Measurements from ENCODE around the gene RAB28. TPM values are rescaled to one million over a fixed set of nuclear protein-coding genes. Genes with fewer than 3 reads are reported as not detected.

The RAB28 gene
- total and polyA plus RNA-seq, 7 donors: 5.1 to 9.0 (median 6.3) TPM

DNA sequence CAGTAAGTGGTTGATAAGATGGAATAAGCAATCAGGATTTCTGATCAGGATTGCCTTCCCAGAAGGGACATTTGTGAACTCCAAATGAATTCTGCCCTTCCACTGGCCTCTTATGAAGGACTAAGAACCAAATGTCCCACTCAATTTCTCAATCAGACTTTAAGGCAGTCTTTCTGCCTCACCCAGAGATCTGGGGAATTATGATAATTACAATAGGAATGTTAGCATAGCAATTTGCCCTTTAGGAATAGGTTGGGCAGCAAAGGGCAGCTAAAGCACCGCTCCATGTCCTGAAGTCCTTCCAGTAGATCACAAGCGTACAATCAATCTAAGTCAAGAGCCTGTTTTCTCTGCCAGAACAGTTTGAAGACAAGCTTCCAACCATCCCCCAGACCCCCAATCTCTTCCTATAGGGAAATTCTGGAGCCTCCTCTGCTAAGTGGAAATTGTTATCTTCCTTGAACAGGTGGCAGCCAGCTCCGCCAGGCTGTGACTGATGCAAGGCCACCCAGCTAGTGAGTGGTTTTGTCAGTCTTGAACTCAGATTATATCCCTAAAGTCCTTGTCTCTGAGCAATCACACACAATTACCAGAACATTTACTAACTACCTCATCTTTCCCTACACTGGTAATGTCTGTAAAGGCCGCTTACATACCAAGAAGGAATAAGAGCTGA lies 41.6 kb upstream of the RAB28 start:
- Histone ChIP-seq H3K27ac (no peak overlapping the region), H3K4me1 (no peaks in the 10 kb centered on the region), H3K27me3 (ENCODE audit: insufficient read depth in 3 of 3, low read length in 2 of 3) (peaks cover 2 to 94% (median 51%) of the 10 kb centered on the region in 3 donors), H3K36me3 (ENCODE audit: insufficient read depth in 1 of 2, low read depth in 1 of 2) (no peaks in the 10 kb centered on the region), H3K4me3 (no peak overlapping the region), H3K9me3 (peaks cover 10% of the 10 kb centered on the region)
- TF ChIP-seq, protein P1, sequence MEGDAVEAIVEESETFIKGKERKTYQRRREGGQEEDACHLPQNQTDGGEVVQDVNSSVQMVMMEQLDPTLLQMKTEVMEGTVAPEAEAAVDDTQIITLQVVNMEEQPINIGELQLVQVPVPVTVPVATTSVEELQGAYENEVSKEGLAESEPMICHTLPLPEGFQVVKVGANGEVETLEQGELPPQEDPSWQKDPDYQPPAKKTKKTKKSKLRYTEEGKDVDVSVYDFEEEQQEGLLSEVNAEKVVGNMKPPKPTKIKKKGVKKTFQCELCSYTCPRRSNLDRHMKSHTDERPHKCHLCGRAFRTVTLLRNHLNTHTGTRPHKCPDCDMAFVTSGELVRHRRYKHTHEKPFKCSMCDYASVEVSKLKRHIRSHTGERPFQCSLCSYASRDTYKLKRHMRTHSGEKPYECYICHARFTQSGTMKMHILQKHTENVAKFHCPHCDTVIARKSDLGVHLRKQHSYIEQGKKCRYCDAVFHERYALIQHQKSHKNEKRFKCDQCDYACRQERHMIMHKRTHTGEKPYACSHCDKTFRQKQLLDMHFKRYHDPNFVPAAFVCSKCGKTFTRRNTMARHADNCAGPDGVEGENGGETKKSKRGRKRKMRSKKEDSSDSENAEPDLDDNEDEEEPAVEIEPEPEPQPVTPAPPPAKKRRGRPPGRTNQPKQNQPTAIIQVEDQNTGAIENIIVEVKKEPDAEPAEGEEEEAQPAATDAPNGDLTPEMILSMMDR (IDR thresholded peaks at IDR 0.05): no peak
- intact Hi-C loops (cut with DNase I): no loop called here
- ATAC-seq: no peak
- 21 to 28% (median 28%) methylated on average over 4 of the region's 4 CpGs for WGBS, 3 donors
- no peak for DNase-seq

DNA sequence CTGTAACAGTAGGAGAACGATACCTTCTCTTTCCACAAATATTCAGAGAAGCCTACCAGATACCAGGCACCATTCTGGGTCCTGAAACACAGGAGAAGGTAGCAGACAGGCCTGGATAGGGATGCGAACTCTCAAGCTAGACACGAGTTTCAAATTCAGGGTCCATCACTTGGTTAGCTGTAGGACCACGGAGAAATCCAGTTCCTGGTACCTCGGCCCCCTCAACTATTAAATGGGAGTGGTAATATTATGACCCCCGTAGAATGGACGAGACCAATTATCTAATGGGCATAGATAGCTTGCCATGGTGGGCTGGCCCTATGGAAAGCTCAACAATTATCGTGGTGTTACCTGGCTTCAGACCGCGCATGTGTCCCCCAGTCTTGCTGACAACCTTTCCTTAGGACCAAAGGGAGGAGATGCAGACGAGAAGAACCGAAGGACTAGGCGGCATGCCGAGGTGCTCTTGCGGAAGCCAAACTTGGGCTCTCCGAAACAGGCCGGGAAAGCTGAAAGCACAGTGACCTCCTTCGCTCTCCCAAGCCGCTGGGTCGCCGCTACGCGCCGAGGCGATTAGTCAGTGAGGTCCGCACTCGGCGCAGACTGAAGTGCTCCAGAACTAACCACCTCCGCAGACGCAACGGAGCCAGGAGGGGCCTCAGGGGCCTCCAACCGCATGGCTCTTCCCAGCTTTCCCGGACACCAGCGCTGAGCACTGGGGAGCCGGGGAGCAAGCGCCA lies 40.5 kb upstream of the RAB28 start:
- 8 to 10% (median 8%) methylated on average over 36 of the region's 36 CpGs for WGBS, 3 donors
- H3K27ac ChIP-seq: no peak overlapping the region
- ATAC-seq (no peak), DNase-seq (no peak)
- TF ChIP-seq, protein P1 (IDR thresholded peaks at IDR 0.05): no peak
- H3K36me3 ChIP-seq (ENCODE audit: insufficient read depth in 1 of 2, low read depth in 1 of 2): no peaks in the 10 kb centered on the region
- intact Hi-C loops (cut with DNase I): no loop called here
- H3K27me3 ChIP-seq (ENCODE audit: insufficient read depth in 3 of 3, low read length in 2 of 3): peaks cover 2 to 90% (median 42%) of the 10 kb centered on the region in 3 donors
- peaks cover 10% of the 10 kb centered on the region for H3K9me3 ChIP-seq
- H3K4me1 ChIP-seq: no peaks in the 10 kb centered on the region
- no peak overlapping the region for H3K4me3 ChIP-seq

DNA sequence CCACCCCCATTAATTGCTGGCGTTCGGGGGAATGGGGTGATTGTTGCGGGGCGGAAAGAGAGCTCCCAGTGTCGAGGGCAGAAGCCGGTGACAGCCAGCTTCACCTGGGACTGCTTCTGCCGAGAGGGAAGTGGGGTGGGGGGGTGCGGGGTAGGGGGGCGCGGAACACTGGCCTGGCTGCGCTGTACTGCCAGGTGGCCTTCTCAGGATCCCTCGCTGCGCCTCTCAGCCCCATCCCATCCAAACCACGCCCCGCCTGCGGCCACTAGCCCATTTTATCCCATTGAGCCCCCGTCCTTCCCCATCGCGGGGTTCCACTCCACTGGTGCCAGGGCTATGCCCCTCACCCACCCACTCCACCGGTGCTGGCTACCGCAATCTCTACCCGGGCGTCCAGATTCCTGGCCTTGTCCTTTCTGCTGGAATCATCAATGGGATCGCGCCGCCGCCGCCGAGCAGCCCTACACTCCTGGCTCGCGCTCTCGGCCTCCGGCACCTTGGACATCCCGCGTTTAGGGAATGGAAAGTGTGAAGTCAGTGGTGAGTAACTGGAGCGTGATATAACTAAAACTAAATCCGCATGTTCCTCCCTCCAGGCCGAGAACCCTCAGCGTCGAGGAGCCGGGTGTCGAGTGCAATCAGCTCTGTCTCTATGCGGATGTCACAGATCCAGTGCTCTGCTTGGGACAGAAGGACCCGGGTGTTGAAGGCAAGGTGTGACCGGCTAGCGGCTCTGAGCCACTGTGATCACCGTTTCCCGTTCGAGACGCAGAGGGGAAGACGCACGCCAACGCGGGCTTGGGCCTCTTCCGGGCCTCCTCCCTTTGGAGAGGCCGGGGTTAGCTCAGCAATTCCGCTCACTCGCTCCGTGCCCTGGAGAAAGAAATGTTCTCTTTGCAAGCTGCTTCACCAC lies 39.7 kb upstream of the RAB28 start:
- no peak overlapping the region for H3K4me3 ChIP-seq
- H3K36me3 ChIP-seq (ENCODE audit: insufficient read depth in 1 of 2, low read depth in 1 of 2): no peaks in the 10 kb centered on the region
- ATAC-seq (no peak), DNase-seq (no peak)
- intact Hi-C loops (cut with DNase I): no loop called here
- TF ChIP-seq, protein P1 (IDR thresholded peaks at IDR 0.05): no peak
- 8 to 10% (median 9%) methylated on average over 49 to 59 of the region's 59 CpGs for WGBS, 3 donors
- peaks cover 2 to 82% (median 34%) of the 10 kb centered on the region in 3 donors for H3K27me3 ChIP-seq (ENCODE audit: insufficient read depth in 3 of 3, low read length in 2 of 3)
- H3K4me1 ChIP-seq: no peaks in the 10 kb centered on the region
- H3K27ac ChIP-seq: no peak overlapping the region
- H3K9me3 ChIP-seq: peaks cover 10% of the 10 kb centered on the region

DNA sequence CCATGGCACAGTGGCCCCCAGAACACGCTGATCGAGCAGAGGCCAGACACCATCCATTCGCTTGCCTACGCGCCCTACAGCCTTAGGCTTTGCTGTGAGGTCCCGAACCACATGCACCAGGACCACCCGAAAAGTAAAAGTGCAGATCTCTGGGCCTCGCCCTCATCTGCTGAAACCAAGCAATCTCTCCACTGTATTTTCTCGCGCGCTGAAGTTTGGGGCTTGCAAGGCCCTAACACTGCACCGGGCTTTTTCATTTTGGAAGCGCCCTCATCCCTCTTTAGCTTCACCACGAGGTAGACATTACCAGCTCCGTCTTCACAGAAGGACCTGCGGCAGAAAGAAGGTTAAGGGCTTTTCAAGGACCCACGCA lies 39.0 kb upstream of the RAB28 start:
- 2 to 7% (median 6%) methylated on average over 17 of the region's 17 CpGs for WGBS, 3 donors
- Histone ChIP-seq H3K9me3 (peaks cover 10% of the 10 kb centered on the region), H3K4me1 (no peaks in the 10 kb centered on the region), H3K36me3 (ENCODE audit: insufficient read depth in 1 of 2, low read depth in 1 of 2) (no peaks in the 10 kb centered on the region), H3K27me3 (ENCODE audit: insufficient read depth in 3 of 3, low read length in 2 of 3) (peaks cover 2 to 77% (median 30%) of the 10 kb centered on the region in 3 donors), H3K27ac (no peak overlapping the region), H3K4me3 (no peak overlapping the region)
- ATAC-seq: no peak
- intact Hi-C loops (cut with DNase I): no loop called here
- TF ChIP-seq, protein P1 (IDR thresholded peaks at IDR 0.05): no peak
- DNase-seq: no peak

Measured in psoas muscle (tissue), 8 donors.